ENCODE measurements around the gene FOCAD.
A peak's percentile ranks its signal among the peaks of the same experiment; 100 is the strongest.
"Not testable (repeated sequence)": the region's sequence is repeated elsewhere in the genome, so short reads cannot be mapped to it uniquely, and the experiment has no call there.

Gene FOCAD

DNA sequence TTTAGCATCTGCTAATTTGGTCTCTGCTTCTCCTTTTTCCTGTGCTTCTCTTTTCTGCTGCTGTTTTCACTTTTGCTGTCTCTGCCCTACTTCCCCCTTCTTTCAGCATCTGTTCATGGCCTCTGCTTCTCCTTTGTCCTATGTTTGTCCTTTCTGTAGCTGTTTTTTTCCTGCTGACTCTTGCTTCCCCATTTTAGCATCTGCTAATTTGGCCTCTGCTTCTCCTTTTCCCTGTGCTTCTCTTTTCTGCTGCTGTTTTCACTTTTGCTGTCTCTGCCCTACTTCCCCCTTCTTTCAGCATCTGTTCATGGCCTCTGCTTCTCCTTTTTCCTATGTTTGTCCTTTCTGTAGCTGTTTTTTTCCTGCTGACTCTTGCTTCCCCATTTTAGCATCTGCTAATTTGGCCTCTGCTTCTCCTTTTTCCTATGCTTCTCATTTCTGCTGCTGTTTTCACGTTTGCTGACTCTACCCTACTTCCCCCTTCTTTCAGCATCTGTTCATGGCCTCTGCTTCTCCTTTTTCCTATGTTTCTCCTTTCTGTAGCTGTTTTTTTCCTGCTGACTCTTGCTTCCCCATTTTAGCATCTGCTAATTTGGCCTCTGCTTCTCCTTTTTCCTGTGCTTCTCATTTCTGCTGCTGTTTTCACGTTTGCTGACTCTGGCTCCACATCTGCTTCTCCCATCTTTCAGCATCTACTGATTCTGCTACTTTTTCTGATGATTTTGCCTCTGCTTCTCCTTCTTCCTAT, 290.3 kb downstream of the FOCAD start:
- not testable (repeated sequence) for DNase-seq

DNA sequence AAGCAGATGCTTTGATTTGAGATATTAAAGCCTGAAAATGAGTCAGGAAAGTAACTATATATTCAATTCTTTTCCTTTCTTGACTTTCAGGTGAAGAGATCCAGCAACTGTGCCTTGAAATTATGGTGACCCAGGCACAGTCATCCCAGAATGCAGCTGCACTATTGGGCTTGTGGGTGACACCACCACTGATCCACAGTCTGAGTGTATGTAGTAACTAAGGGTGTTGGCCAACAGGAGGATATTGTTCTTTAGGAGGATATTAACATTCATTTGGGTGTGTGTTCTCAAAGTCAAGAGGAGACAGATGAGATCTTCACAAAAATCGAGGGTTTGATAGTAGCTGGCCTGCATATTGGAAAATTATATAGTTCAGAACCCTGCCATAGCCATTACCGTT, 294.2 kb downstream of the FOCAD start:
- no peak for DNase-seq

GRCh38 chr9:20980832-20981455, 296.9 kb downstream of the FOCAD start:
- DNase-seq: no peak

- DNase-seq: no peak
These were observed 297.4 kb downstream of the FOCAD start for GRCh38 chr9:20981486-20981885.

- no peak for DNase-seq
These were observed 300.4 kb downstream of the FOCAD start for GRCh38 chr9:20984506-20984905.

- DNase-seq: no peak
These were observed 302.0 kb downstream of the FOCAD start for GRCh38 chr9:20985851-20986600.

DNA sequence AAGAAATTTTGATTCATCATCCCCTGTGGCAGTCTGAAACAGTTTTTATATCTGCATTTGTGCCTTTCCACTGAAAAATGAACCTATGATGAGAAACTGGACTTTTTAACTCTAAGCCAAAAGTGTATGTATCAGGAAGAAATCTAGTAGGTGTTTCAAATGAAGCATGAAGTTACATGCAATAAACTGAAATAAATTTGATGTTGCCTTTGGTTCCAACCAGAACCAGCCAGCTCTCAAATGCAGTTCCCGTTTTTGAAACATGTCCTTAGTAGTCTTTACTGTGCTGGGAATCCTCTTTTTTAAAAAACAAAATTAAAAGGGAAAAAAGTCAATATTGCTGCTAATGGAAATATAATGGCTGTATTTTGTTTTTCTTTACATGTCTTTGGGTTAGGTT, 303.5 kb downstream of the FOCAD start:
- DNase-seq: no peak

DNA sequence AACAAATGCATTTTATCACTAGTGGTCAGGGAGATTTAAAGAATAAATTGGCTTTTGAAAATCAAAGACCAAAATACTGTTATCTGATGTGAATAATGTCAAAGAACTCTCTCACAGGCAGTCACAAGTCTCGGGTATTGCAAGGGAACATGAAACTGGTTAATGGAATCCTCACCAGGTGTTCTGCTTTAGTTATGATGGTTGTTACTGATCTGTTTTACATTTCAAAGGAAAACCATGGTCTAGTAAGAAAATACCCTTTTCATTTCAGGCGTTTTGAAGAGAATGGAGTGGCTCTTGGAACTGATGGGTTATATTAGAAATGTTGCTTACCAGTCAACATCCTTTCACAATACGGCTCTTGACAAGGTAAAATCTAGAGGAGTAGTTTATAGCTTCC, 304.0 kb downstream of the FOCAD start:
- no peak for DNase-seq

DNA sequence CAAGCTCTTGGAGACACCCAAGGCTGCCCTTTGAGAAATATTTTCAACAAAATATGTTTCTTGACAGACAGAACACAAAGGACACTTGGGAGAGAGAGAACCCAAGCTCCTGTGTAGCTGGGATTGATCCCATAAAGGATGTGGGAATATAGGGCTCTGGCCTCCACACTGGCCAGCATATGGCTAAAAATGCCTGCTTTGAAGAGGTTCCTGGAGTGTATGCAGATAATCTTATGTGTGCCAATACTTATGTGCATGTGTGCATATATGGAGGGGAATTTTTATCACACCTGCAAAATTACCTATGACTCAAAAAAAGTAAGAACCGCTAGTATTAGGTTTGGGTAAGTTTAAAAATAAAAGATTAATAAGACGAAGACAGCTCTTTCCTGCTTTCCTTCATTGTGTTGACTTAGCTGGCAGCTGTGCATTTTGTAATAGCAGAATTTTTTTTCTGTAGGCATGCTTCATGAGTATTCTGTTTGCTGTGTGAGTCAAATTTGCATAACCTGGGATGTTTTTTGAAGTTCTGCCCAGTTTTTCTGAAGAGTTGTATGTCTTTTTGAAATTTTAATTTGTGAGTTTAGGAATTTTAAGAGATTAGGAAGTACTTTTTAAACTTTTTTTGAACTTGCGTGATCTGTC, 304.7 kb downstream of the FOCAD start:
- DNase-seq: no peak

GRCh38 chr9:20989923-20990341, 305.9 kb downstream of the FOCAD start:
- DNase-seq: peak in 1 of 2 experiments; percentile 17

DNA sequence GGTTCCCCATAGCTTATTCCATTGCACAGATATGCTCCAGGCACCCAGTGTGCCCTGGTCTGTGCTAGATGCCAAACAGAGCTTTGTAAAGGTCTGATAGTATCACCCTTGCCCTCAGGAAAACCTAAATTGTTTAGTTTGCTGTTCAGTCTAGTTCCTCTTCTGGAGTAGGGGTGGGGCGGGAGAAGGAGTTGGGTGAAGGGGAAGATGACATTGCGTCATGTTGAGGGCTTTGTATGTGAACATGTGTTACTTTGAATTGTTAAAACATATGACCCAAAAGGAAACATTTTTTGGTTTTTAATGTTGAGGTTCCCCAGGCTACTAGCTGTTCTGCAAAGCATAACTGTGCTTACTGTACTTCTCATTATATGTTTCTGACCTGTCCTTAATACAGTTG, 306.8 kb downstream of the FOCAD start:
- no peak for DNase-seq

- no peak for DNase-seq
These were observed 310.4 kb downstream of the FOCAD start for GRCh38 chr9:20994486-20994885.

DNA sequence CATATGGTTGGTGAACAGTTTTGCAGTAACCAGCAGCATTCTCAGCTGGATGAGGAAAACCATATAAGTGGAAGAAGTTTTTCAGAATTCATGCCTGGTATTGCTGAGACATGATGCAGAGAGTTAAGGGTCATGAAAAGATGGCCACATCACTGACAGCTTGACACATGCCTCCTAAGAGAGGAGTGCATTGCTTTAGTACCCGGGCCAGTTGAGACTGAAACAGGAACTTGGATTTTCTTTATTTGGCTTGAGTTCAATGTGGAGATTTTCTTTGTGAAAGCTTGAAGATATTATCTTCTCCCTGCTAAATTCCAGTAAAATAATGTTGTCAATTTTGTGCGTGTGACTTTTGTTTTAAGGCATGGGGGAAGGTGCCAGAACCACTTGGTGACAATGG, 311.6 kb downstream of the FOCAD start:
- DNase-seq: no peak

DNA sequence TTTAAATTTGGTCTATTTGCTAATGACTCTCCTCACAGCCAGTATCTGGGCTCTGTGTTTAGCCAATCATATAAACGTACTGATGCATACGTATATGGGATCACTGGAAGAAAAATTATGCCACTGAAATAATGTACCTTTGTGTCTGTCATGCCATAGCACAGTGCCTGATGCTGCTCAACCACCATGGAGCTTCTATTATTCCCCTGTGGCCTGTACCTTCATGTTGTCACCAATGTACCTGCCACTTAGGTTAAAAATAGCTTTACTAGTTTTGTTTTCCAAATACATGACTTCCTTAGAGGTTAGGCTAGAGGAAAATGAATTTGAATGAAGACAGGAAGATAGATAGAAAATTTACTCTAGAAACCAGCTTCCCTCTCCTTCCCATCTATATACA, 312.8 kb downstream of the FOCAD start:
- no peak for DNase-seq

- no peak for DNase-seq
These were observed 313.5 kb downstream of the FOCAD start for GRCh38 chr9:20997503-20998076.

DNA sequence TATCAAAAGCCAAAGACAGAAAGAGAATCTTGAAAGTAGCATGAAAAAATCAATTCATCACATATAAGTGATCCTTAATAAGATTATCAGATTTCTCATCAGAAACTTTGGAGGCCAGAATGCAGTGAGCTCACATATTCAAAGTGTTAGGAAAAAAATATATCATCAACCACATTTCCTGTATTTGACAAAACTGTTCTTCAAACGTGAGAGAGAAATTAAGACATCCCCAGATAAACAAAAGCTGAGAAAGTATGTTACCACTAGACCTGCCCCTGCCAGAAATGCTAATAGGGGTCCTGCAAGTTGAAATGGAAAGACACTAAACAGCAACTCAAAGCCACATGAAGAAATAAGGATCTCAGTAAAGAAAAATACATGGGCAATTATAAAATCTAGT, 317.5 kb downstream of the FOCAD start:
- DNase-seq: no peak

DNA sequence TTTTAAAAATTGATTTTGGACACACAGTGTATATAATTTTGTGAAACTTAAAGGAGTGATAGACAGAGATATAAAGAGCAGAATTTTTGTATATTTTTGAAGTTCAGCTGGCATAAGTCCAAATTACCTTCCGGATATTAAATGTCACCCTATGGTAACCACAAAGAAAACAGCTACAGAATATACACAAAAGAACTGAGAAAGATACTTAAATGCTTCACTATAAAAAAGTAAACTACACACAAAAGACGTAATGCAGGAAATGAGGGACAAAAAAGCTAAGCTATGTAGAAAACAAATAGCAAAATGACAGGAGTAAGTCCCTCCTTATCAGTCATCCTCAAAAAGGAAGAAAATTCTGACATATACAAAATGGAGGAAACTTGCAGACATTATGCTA, 318.0 kb downstream of the FOCAD start:
- no peak for DNase-seq

DNA sequence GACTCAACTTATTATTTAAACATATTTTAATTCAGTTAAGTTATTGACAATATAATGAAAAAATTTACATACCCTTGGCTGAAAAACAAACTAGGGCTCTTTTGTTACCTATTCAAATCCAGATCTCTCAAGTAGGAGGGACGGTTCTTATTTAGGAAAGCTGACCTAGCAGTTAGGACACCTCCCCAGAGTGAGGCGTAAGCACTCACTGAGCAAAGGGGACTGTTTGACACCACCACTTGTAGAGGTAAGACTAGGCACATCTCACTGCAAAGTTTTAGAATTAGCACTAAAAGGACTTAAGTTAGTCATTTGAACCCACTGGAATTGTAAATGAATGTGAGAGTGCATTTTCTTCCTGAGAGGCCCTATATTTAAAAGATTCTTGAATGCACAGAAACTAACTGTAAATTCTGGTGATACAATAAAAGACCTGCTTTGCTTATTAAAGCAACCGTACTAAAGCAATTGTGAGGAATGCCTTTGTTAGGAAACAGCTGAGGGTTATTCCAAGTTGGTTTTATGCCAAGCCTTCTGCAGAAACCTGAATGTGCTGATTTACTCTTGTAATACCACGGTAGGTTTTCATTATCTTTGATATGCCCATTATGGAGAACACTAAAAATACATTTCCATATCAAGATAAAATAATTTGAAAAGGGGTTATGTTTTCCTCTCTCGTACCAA, 331.2 kb downstream of the FOCAD start:
- peak in 1 of 2 experiments; percentile 44 for DNase-seq

DNA sequence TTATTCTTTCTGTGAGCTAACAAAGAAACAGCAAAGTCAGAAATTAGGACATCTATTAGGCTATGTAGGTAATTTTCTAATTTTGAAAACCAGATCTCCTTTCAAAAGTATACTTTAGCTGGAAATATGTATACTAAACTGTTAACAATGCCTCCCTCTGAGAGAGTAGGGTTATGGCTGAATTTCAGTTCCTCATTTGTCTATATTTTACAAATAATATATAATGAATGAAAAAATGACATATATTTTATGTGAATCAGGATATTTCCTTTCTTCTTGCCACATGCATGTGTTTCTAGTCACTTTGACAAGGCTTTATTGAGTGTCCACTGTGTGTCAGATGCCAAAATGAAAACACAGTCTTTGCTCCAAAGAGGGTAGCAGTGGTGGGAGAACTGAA, 331.9 kb downstream of the FOCAD start:
- DNase-seq: no peak

- DNase-seq: no peak
These were observed 332.8 kb downstream of the FOCAD start for GRCh38 chr9:21016701-21017491.

- DNase-seq: no peak
These were observed 334.1 kb downstream of the FOCAD start for GRCh38 chr9:21018177-21018576.

DNA sequence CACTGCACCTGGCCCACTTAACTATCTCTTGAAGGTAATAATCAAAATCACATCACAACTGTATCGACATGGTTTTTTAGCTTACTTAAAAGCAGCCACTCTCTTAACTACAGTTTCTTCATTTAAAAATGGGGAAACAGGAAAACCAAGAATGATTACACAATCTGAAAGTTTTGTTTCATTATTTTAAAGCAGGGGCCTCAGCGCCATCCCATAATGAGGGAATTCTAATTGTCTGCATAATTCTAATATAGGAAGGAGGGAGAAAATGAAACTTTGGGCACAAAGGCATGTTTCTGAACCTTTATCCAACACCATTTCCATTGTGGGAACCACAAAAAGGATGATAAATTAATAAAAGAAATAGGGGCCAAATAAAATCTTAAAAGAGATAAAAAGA, 339.8 kb downstream of the FOCAD start:
- no peak for DNase-seq

All from NCI-H2081 (cell line).